Measurements from ENCODE around the gene POFUT1. TPM values are rescaled to one million over a fixed set of nuclear protein-coding genes. Genes with fewer than 3 reads are reported as not detected.
"Not testable (repeated sequence)": the region's sequence is repeated elsewhere in the genome, so short reads cannot be mapped to it uniquely, and the experiment has no call there.

POFUT1 gene
- total and polyA plus RNA-seq, 4 donors = 10.6 to 35.2 (median 23.1) TPM

DNA sequence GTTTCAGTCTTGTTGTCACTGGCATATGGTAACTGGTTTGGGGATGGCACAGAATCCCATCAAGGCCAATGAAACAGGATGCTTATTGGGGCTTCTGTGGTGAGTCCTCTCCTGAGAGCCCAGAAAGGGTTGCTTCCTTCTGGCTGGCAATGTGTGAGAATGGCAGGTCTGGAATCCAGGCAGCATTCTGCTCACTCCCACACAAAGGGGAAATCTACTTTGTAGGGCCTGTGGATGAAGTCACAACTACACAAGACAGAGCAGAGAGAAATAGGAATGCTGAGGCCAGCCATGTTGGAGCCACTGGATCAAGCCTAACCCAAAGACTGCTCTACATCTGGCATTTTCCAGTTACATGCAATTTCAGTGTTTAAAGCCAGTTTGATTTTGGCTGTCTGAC lies 15.8 kb upstream of the POFUT1 start:
- H3K4me3 ChIP-seq (ENCODE audit: low read length in 2 of 2) = no peak overlapping the region
- ATAC-seq (ENCODE audit: low FRiP score) = no peak
- intact Hi-C loops (cut with DNase I) = no loop called here
- DNase-seq = no peak
- H3K27me3 ChIP-seq (ENCODE audit: control insufficient read depth in 1 of 2, insufficient read depth in 2 of 2, low read length in 1 of 2) = no peaks in the 10 kb centered on the region
- H3K9me3 ChIP-seq (ENCODE audit: control insufficient read depth, low read length) = no peaks in the 10 kb centered on the region
- peaks cover 2 to 3% of the 10 kb centered on the region in 2 donors for H3K36me3 ChIP-seq (ENCODE audit: control insufficient read depth in 1 of 2, insufficient read depth in 2 of 2, low read length in 1 of 2)
- H3K4me1 ChIP-seq (ENCODE audit: control insufficient read depth in 1 of 2, insufficient read depth in 2 of 2, low read length in 2 of 2) = no peaks in the 10 kb centered on the region
- no peak overlapping the region for H3K27ac ChIP-seq (ENCODE audit: low read depth in 1 of 2, low read length in 2 of 2)

DNA sequence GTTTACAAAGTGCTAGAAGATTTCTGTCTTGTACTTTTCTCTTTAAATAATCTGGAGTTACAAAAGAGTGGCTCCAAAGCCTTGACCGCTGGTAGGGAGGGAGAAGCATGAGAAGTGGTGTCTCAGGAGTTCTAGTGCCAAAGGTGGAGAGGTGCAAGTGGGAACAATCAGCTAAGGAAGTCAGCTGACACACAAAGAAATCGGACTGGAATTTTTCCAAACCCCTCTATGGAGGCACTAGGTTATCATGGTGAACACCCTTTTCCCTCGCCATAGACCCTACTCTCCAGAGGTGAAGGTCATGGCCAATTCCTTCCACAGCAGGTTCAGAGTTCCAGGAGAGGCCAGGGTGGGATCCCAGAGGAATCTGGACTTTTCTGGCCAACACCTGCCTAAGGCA lies 15.0 kb upstream of the POFUT1 start:
- intact Hi-C loops (cut with DNase I) = no loop called here
- no peak for ATAC-seq (ENCODE audit: low FRiP score)
- H3K4me1 ChIP-seq (ENCODE audit: control insufficient read depth in 1 of 2, insufficient read depth in 2 of 2, low read length in 2 of 2) = no peaks in the 10 kb centered on the region

DNA sequence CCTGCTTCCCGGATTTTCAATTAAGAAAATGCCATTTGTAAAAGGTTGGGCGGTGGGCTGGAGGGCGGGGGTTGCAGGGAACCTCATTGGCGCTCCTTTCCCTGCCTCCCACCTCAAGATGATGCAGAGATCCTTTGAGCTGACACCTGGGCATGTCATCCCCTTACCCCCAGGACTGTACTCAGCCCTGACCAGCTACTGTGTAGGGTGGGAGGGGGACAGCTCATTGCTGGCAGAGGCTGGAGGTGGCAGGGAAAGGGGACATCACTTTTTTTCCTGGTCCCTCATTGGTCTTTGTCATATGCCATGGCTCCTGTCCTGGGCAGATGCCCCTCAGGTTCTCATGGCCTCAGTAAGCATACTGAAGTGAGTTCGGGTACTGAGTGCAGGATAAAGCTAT lies 14.3 kb upstream of the POFUT1 start:
- WGBS, 2 donors = 90 to 93% methylated on average over 5 of the region's 5 CpGs

More for the DNA sequence above, 15.0 kb upstream of the POFUT1 start:
- Histone ChIP-seq H3K27ac (ENCODE audit: low read depth in 1 of 2, low read length in 2 of 2) (no peak overlapping the region), H3K36me3 (ENCODE audit: control insufficient read depth in 1 of 2, insufficient read depth in 2 of 2, low read length in 1 of 2) (peaks cover 2 to 3% of the 10 kb centered on the region in 2 donors), H3K9me3 (ENCODE audit: control insufficient read depth, low read length) (no peaks in the 10 kb centered on the region), H3K27me3 (ENCODE audit: control insufficient read depth in 1 of 2, insufficient read depth in 2 of 2, low read length in 1 of 2) (no peaks in the 10 kb centered on the region), H3K4me3 (ENCODE audit: low read length in 2 of 2) (no peak overlapping the region)
- no peak for DNase-seq
- WGBS, 2 donors = 84 to 86% methylated on average over 3 of the region's 3 CpGs

DNA sequence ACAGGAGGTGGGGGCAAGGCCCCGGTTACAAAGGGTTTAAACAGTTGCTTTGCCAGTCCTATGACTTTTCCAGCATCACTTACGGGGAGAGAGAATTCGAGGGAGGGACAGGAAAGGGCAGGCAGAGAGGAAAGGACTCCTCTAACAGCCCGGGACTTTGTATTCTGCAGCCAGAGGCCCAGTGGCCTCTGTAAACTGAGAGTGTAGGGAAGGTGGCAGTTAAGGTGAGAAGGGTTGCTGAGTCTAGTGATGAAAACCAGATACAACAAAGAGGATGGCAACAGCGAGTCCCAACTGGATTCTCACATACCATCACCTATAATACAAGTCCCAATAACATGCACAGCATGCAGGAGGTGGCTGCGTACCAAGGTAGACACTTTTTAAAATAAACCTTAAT lies 13.7 kb upstream of the POFUT1 start:
- Histone ChIP-seq H3K27ac (ENCODE audit: low read depth in 1 of 2, low read length in 2 of 2) (no peak overlapping the region), H3K9me3 (ENCODE audit: control insufficient read depth, low read length) (no peaks in the 10 kb centered on the region), H3K4me1 (ENCODE audit: control insufficient read depth in 1 of 2, insufficient read depth in 2 of 2, low read length in 2 of 2) (no peaks in the 10 kb centered on the region), H3K36me3 (ENCODE audit: control insufficient read depth in 1 of 2, insufficient read depth in 2 of 2, low read length in 1 of 2) (peaks cover 2 to 3% of the 10 kb centered on the region in 2 donors), H3K4me3 (ENCODE audit: low read length in 2 of 2) (no peak overlapping the region), H3K27me3 (ENCODE audit: control insufficient read depth in 1 of 2, insufficient read depth in 2 of 2, low read length in 1 of 2) (no peaks in the 10 kb centered on the region)
- ATAC-seq (ENCODE audit: low FRiP score) = no peak
- intact Hi-C loops (cut with DNase I) = no loop called here
- 84 to 85% methylated on average over 6 of the region's 6 CpGs for WGBS, 2 donors
- no peak for DNase-seq

More for the DNA sequence above, 14.3 kb upstream of the POFUT1 start:
- DNase-seq; ATAC-seq (ENCODE audit: low FRiP score); H3K4me3 ChIP-seq (ENCODE audit: low read length in 2 of 2); H3K27ac ChIP-seq (ENCODE audit: low read depth in 1 of 2, low read length in 2 of 2); H3K4me1 ChIP-seq (ENCODE audit: control insufficient read depth in 1 of 2, insufficient read depth in 2 of 2, low read length in 2 of 2); H3K9me3 ChIP-seq (ENCODE audit: control insufficient read depth, low read length); H3K36me3 ChIP-seq (ENCODE audit: control insufficient read depth in 1 of 2, insufficient read depth in 2 of 2, low read length in 1 of 2); H3K27me3 ChIP-seq (ENCODE audit: control insufficient read depth in 1 of 2, insufficient read depth in 2 of 2, low read length in 1 of 2); intact Hi-C loops (cut with DNase I): not testable (repeated sequence)

DNA sequence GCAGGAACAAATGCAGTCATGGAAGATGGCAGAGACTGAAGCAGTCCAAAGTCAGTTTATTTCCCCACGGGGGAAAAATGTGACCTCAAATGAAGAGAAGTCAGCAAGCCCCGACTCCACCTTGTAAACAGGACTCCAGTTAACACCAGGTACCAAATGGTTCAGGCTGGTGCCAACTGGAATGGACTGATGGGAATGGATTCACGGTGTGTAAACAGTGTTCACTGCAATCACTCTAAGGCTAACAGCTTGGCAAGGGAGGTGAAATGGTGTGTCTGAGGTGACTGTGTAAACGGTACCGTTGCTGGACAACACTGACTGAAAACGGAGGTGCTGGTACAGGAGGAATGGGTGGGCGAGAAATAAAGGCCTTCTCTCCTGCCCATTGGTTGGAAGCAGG lies 12.1 kb upstream of the POFUT1 start:
- H3K4me1 ChIP-seq (ENCODE audit: control insufficient read depth in 1 of 2, insufficient read depth in 2 of 2, low read length in 2 of 2) = no peaks in the 10 kb centered on the region
- H3K27me3 ChIP-seq (ENCODE audit: control insufficient read depth in 1 of 2, insufficient read depth in 2 of 2, low read length in 1 of 2) = no peaks in the 10 kb centered on the region
- H3K9me3 ChIP-seq (ENCODE audit: control insufficient read depth, low read length) = no peaks in the 10 kb centered on the region
- ATAC-seq (ENCODE audit: low FRiP score) (no peak), DNase-seq (no peak)
- no peak overlapping the region for H3K4me3 ChIP-seq (ENCODE audit: low read length in 2 of 2)
- WGBS, 2 donors = 56 to 64% methylated on average over 7 of the region's 7 CpGs
- intact Hi-C loops (cut with DNase I) = no loop called here
- peaks cover 2 to 6% of the 10 kb centered on the region in 2 donors for H3K36me3 ChIP-seq (ENCODE audit: control insufficient read depth in 1 of 2, insufficient read depth in 2 of 2, low read length in 1 of 2)
- no peak overlapping the region for H3K27ac ChIP-seq (ENCODE audit: low read depth in 1 of 2, low read length in 2 of 2)

DNA sequence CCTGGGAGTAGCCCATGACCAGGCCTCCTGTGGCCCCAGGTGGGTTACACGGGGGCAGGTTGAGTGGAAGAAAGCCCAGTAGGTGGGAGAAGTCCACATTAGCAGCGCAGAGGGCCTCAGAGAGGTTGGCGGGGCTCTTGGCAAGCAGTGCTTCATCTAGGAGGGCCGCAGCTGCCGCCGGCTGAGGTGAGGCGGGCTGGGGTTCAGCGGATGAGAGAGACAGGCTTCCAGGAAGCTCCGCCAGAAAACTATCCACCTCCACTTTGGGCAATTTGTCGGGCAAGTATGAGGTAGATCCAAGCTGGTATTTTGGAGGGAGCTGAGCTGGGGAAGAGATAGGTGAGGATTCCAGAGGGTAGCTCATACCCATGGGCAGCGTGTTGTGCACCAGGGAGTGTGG lies 11.1 kb upstream of the POFUT1 start:
- H3K9me3 ChIP-seq (ENCODE audit: control insufficient read depth, low read length); H3K4me1 ChIP-seq (ENCODE audit: control insufficient read depth in 1 of 2, insufficient read depth in 2 of 2, low read length in 2 of 2); H3K36me3 ChIP-seq (ENCODE audit: control insufficient read depth in 1 of 2, insufficient read depth in 2 of 2, low read length in 1 of 2); H3K27me3 ChIP-seq (ENCODE audit: control insufficient read depth in 1 of 2, insufficient read depth in 2 of 2, low read length in 1 of 2); intact Hi-C loops (cut with DNase I); H3K27ac ChIP-seq (ENCODE audit: low read depth in 1 of 2, low read length in 2 of 2); H3K4me3 ChIP-seq (ENCODE audit: low read length in 2 of 2); DNase-seq; ATAC-seq (ENCODE audit: low FRiP score): not testable (repeated sequence)
- WGBS, 2 donors = 95 to 96% methylated on average over 11 of the region's 11 CpGs

DNA sequence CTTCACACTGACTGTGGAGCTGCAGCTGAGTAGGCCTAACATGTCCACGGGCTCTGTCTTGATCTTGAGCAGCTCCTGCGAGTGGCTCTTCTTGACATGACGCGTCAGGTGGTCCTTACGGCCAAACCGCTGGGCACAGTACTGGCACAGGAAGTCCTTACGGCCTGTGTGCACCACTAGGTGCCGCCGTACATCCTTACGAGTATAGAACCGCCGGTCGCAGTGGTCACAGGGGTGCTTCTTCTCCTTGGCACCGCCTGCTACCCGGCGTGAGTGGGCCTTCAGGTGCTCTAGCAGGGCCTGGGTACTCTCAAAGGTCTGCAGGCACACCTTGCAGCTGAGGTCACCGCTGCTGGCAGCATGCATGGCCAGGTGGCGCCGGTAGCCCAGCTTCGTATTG lies 10.5 kb upstream of the POFUT1 start:
- DNase-seq = not testable (repeated sequence)

DNA sequence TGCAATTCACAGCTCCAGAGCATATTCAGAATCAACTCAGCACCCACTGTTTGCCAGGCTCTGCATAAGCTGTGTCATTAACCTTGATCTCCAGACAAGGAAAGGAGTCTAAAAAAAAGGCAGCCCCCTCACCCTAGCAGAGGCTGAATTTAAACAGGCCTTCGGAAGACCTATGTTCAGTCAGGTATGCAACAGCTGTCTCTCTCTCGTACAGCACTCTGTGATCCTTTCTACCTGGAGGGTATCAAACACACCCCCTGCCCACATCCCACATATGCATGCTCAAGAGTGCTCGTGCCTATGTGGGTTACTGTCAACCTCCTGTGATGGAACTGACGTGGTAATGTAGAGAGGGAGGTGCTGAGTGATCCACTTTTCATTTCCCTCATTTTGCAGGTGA lies 8.7 kb upstream of the POFUT1 start:
- Histone ChIP-seq H3K36me3 (ENCODE audit: control insufficient read depth in 1 of 2, insufficient read depth in 2 of 2, low read length in 1 of 2) (peaks cover 3 to 6% of the 10 kb centered on the region in 2 donors), H3K9me3 (ENCODE audit: control insufficient read depth, low read length) (no peaks in the 10 kb centered on the region), H3K27me3 (ENCODE audit: control insufficient read depth in 1 of 2, insufficient read depth in 2 of 2, low read length in 1 of 2) (no peaks in the 10 kb centered on the region), H3K4me3 (ENCODE audit: low read length in 2 of 2) (no peak overlapping the region), H3K27ac (ENCODE audit: low read depth in 1 of 2, low read length in 2 of 2) (no peak overlapping the region), H3K4me1 (ENCODE audit: control insufficient read depth in 1 of 2, insufficient read depth in 2 of 2, low read length in 2 of 2) (no peaks in the 10 kb centered on the region)
- DNase-seq (no peak), ATAC-seq (ENCODE audit: low FRiP score) (no peak)
- intact Hi-C loops (cut with DNase I) = no loop called here
- 87% methylated on average over 4 of the region's 4 CpGs for WGBS, 2 donors

More for the DNA sequence above, 10.5 kb upstream of the POFUT1 start:
- H3K9me3 ChIP-seq (ENCODE audit: control insufficient read depth, low read length); intact Hi-C loops (cut with DNase I); H3K4me3 ChIP-seq (ENCODE audit: low read length in 2 of 2); H3K36me3 ChIP-seq (ENCODE audit: control insufficient read depth in 1 of 2, insufficient read depth in 2 of 2, low read length in 1 of 2); H3K4me1 ChIP-seq (ENCODE audit: control insufficient read depth in 1 of 2, insufficient read depth in 2 of 2, low read length in 2 of 2); H3K27me3 ChIP-seq (ENCODE audit: control insufficient read depth in 1 of 2, insufficient read depth in 2 of 2, low read length in 1 of 2); H3K27ac ChIP-seq (ENCODE audit: low read depth in 1 of 2, low read length in 2 of 2); ATAC-seq (ENCODE audit: low FRiP score): not testable (repeated sequence)
- WGBS, 2 donors = 89 to 90% methylated on average over 20 of the region's 20 CpGs

DNA sequence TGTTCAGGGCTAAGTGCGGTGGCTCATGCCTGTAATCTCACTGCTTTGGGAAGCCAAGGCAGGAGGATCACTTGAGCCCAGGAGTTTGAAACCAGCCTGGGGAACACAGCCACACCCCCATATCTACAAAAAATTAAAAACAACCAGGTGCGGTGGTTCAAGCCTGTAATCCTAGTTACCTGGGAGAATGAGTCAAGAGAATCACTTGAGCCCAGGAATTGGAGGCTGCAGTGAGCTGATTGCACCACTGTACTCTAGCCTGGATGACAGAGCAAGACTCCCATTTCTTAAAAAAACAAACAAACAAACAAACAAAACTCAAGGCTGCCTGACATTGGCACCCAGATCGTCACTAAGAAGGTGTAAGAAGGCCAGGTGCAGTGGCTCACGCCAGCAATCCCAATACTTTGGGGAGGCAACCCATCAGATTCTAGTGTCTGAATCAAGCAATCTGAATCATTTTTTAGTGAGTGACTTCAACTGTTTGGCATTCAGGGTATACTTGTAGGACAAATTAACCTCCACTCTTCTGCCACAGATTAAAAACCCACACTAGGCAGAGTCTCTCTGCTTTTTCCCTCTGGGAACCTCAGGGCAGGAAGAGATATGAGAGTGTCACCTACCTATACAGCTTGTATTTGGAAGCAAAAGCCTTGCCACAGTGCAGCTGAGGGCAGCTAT lies 6.2 kb upstream of the POFUT1 start:
- intact Hi-C loops (cut with DNase I) = loop anchor here in 1 of 2 donors (10.0 kb wide), 2 partner anchors 153 to 283 kb away; partner anchors contain the start of gene ASXL1
- Histone ChIP-seq H3K27me3 (ENCODE audit: control insufficient read depth in 1 of 2, insufficient read depth in 2 of 2, low read length in 1 of 2) (no peaks in the 10 kb centered on the region), H3K27ac (ENCODE audit: low read depth in 1 of 2, low read length in 2 of 2) (no peak overlapping the region), H3K9me3 (ENCODE audit: control insufficient read depth, low read length) (no peaks in the 10 kb centered on the region), H3K36me3 (ENCODE audit: control insufficient read depth in 1 of 2, insufficient read depth in 2 of 2, low read length in 1 of 2) (peaks cover 1 to 2% of the 10 kb centered on the region in 2 donors), H3K4me3 (ENCODE audit: low read length in 2 of 2) (no peak overlapping the region), H3K4me1 (ENCODE audit: control insufficient read depth in 1 of 2, insufficient read depth in 2 of 2, low read length in 2 of 2) (no peaks in the 10 kb centered on the region)
- no peak for ATAC-seq (ENCODE audit: low FRiP score)
- DNase-seq = no peak
- WGBS, 2 donors = 80 to 84% methylated on average over 4 of the region's 4 CpGs
